ENCODE data around the gene MED27.
"Not testable (repeated sequence)": the region's sequence is repeated elsewhere in the genome, so short reads cannot be mapped to it uniquely, and the experiment has no call there.

DNA sequence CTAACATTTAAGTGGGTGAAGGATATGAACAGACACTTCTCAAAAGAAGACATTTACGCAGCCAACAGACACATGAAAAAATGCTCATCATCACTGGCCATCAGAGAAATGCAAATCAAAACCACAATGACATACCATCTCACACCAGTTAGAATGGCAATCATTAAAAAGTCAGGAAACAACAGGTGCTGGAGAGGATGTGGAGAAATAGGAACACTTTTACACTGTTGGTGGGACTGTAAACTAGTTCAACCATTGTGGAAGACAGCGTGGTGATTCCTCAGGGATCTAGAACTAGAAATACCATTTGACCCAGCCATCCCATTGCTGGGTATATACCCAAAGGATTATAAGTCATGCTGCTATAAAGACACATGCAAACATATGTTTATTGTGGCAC is 69.5 kb downstream of the MED27 start:
- TF ChIP-seq POLR2AphosphoS5 (IDR thresholded peaks at IDR 0.05; ENCODE audit: low read depth, low read length); MLX (CRISPR knock-in tag; IDR thresholded peaks at IDR 0.05); MYNN (CRISPR knock-in tag; IDR thresholded peaks at IDR 0.05; ENCODE audit: low read depth): not testable (repeated sequence)
- TF ChIP-seq, protein P1, sequence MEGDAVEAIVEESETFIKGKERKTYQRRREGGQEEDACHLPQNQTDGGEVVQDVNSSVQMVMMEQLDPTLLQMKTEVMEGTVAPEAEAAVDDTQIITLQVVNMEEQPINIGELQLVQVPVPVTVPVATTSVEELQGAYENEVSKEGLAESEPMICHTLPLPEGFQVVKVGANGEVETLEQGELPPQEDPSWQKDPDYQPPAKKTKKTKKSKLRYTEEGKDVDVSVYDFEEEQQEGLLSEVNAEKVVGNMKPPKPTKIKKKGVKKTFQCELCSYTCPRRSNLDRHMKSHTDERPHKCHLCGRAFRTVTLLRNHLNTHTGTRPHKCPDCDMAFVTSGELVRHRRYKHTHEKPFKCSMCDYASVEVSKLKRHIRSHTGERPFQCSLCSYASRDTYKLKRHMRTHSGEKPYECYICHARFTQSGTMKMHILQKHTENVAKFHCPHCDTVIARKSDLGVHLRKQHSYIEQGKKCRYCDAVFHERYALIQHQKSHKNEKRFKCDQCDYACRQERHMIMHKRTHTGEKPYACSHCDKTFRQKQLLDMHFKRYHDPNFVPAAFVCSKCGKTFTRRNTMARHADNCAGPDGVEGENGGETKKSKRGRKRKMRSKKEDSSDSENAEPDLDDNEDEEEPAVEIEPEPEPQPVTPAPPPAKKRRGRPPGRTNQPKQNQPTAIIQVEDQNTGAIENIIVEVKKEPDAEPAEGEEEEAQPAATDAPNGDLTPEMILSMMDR (CRISPR knock-in tag; IDR thresholded peaks at IDR 0.05), result not testable (repeated sequence)
